DND-41 (cell line): ENCODE data around the gene PNCK.
"Not testable (repeated sequence)": the region's sequence is repeated elsewhere in the genome, so short reads cannot be mapped to it uniquely, and the experiment has no call there.

Experiments
- ATAC-seq: fragments of 200-7000 bp; cut with Tn5 transposase; 3 replicates; pipeline ENCODE4 v1.9.1; 2021; ENCODE audit warnings: low read depth; ENCODE audit not compliant: insufficient read depth
- DNase-seq: peaks from one replicate; pipeline ENCODE4 v3.0.0-alpha.2; 2020
- H2AFZ ChIP-seq: 2 replicates; pipeline ENCODE4 v1.6.0; 2012; ENCODE audit warnings: low read depth, low read length
- H3K27ac ChIP-seq: 2 replicates; pipeline ENCODE4 v1.5.1; 2012; ENCODE audit warnings: low read length, inconsistent platforms
- H3K27me3 ChIP-seq: fragments of 200-600 bp; sonication (generic); 2 replicates; pipeline ENCODE4 v1.6.0; 2012; ENCODE audit warnings: low read length, mild to moderate bottlenecking, inconsistent platforms; ENCODE audit not compliant: insufficient read depth, poor library complexity
- H3K36me3 ChIP-seq: 2 replicates; pipeline ENCODE4 v1.5.1; 2012; ENCODE audit warnings: low read length, inconsistent platforms; ENCODE audit not compliant: insufficient read depth
- H3K4me1 ChIP-seq: 2 replicates; pipeline ENCODE4 v1.5.1; 2012; ENCODE audit warnings: mild to moderate bottlenecking, low read length; ENCODE audit not compliant: insufficient read depth
- H3K4me2 ChIP-seq: 2 replicates; pipeline ENCODE4 v1.6.0; 2012; ENCODE audit warnings: mild to moderate bottlenecking, moderate library complexity, low read length, inconsistent platforms; ENCODE audit not compliant: insufficient read depth
- H3K4me3 ChIP-seq, 2 experiments: fragments of 200-600 bp in 1 of 2; shearing (Covaris generic) in 1 of 2; 2 replicates each; pipeline ENCODE4 v1.5.1; 2012 to 2016; ENCODE audit warnings: inconsistent platforms in 2 of 2, low read length in 2 of 2, mild to moderate bottlenecking in 2 of 2, low read depth in 1 of 2, moderate library complexity in 1 of 2
- H3K79me2 ChIP-seq: 2 replicates; pipeline ENCODE4 v1.6.0; 2012; ENCODE audit warnings: low read length, inconsistent platforms; ENCODE audit not compliant: insufficient read depth
- H3K9ac ChIP-seq: 2 replicates; pipeline ENCODE4 v1.6.0; 2012; ENCODE audit warnings: low read depth, mild to moderate bottlenecking, inconsistent platforms, low read length, moderate library complexity
- H3K9me3 ChIP-seq: 2 replicates; pipeline ENCODE4 v1.5.1; 2012; ENCODE audit warnings: low read length, moderate library complexity, mild to moderate bottlenecking, inconsistent platforms; ENCODE audit not compliant: insufficient read depth, severe bottlenecking
- H4K20me1 ChIP-seq: 2 replicates; pipeline ENCODE4 v1.6.0; 2012; ENCODE audit warnings: low read length; ENCODE audit not compliant: insufficient read depth
- CTCF ChIP-seq: IDR thresholded peaks from 2 replicates; pipeline ENCODE4 v1.5.1; 2012; ENCODE audit warnings: borderline replicate concordance, low read length, moderate library complexity, mild to moderate bottlenecking; ENCODE audit not compliant: poor library complexity, severe bottlenecking; ENCODE audit errors: extremely low read depth
- EZH2 ChIP-seq: IDR thresholded peaks from 3 replicates; pipeline ENCODE4 v1.6.1; 2012; ENCODE audit warnings: borderline replicate concordance, low read depth, mild to moderate bottlenecking, moderate library complexity, low read length, inconsistent platforms; ENCODE audit not compliant: severe bottlenecking

Gene PNCK

GRCh38 chrX:153708415-153708814, 34.8 kb upstream of the PNCK start:
- ATAC-seq: peak; percentile 77
- Histone ChIP-seq H3K79me2 (no peaks in the 10 kb centered on the region), H3K4me2 (no peak overlapping the region), H3K27me3 (no peaks in the 10 kb centered on the region), H2AFZ (no peak overlapping the region), H4K20me1 (no peaks in the 10 kb centered on the region; the same call in 1 of the 2 replicates), H3K9ac (no peak overlapping the region), H3K9me3 (no peaks in the 10 kb centered on the region), H3K27ac (no peak overlapping the region), H3K36me3 (peaks cover 39% of the 10 kb centered on the region), H3K4me3 (no peak overlapping the region), H3K4me1 (no peaks in the 10 kb centered on the region)
- no peak for TF ChIP-seq EZH2
- TF ChIP-seq CTCF: peak; percentile 52
- DNase-seq: peak; percentile 49

GRCh38 chrX:153707406-153707805, 33.8 kb upstream of the PNCK start:
- no peaks in the 10 kb centered on the region; the same call in 1 of the 2 replicates for H4K20me1 ChIP-seq

GRCh38 chrX:153706799-153707198, 33.2 kb upstream of the PNCK start:
- Histone ChIP-seq H3K9me3 (no peaks in the 10 kb centered on the region), H3K27me3 (no peaks in the 10 kb centered on the region), H3K4me1 (no peaks in the 10 kb centered on the region), H3K4me3 (no peak overlapping the region), H3K4me2 (no peak overlapping the region), H4K20me1 (no peaks in the 10 kb centered on the region; the same call in 1 of the 2 replicates), H3K27ac (no peak overlapping the region), H3K9ac (no peak overlapping the region), H3K79me2 (no peaks in the 10 kb centered on the region), H3K36me3 (peaks cover 47% of the 10 kb centered on the region), H2AFZ (no peak overlapping the region)
- DNase-seq: no peak
- ATAC-seq: no peak
- TF ChIP-seq EZH2: no peak
- no peak for TF ChIP-seq CTCF

More at GRCh38 chrX:153707406-153707805, 33.8 kb upstream of the PNCK start:
- Histone ChIP-seq H3K9ac (no peak overlapping the region), H3K79me2 (no peaks in the 10 kb centered on the region), H3K4me2 (no peak overlapping the region), H3K27ac (no peak overlapping the region), H3K9me3 (no peaks in the 10 kb centered on the region), H3K36me3 (peaks cover 43% of the 10 kb centered on the region), H3K4me3 (no peak overlapping the region), H2AFZ (no peak overlapping the region), H3K4me1 (no peaks in the 10 kb centered on the region), H3K27me3 (no peaks in the 10 kb centered on the region)
- no peak for TF ChIP-seq CTCF
- ATAC-seq: no peak
- DNase-seq: no peak

GRCh38 chrX:153705403-153706060, 31.9 kb upstream of the PNCK start:
- not testable (repeated sequence) for H4K20me1 ChIP-seq, H3K27me3 ChIP-seq, ATAC-seq, H3K4me2 ChIP-seq, H3K27ac ChIP-seq, H3K4me1 ChIP-seq, DNase-seq, H3K4me3 ChIP-seq, H3K9ac ChIP-seq, H3K79me2 ChIP-seq, H2AFZ ChIP-seq, H3K9me3 ChIP-seq
- H3K36me3 ChIP-seq: peaks cover 48% of the 10 kb centered on the region

GRCh38 chrX:153704631-153705402, 31.2 kb upstream of the PNCK start:
- H3K4me3 ChIP-seq, H3K4me1 ChIP-seq, H3K79me2 ChIP-seq, H3K9ac ChIP-seq, H3K4me2 ChIP-seq, H3K27me3 ChIP-seq, H3K27ac ChIP-seq, DNase-seq, ATAC-seq, H2AFZ ChIP-seq, H4K20me1 ChIP-seq, H3K9me3 ChIP-seq: not testable (repeated sequence)
- peaks cover 46% of the 10 kb centered on the region for H3K36me3 ChIP-seq
